Measurements from ENCODE around the gene APOE.

APOE gene

GRCh38 chr19:44955505-44956439 is 50.2 kb downstream of the APOE start:
- no peak for FAIRE-seq

- no peak for FAIRE-seq
Observed at GRCh38 chr19:44957526-44957925, 51.9 kb downstream of the APOE start.

DNA sequence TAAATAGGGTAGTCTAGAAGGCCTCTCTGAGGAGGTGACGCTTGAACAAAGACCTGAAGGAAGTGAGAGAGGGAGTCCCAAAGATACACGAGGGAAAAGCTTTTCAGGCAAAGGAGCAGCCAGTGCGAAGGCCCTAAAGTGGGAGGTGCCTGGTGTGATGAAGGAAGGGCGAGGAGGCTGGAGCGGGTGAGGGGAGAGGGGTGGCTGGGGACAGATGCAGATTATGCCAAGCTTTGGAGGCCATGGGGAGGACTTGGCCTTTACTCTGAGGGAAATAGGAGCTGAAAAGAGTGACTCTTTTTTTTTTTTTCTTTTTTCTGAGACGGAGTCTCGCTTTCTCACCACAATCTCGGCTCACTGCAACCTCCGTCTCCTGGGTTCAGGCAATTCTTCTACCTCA is 52.5 kb downstream of the APOE start:
- no peak for FAIRE-seq

Data from G401.6 (cell line).